Activated CD8-positive, alpha-beta memory T cell treated with anti-CD3 and anti-CD28 coated beads, Interleukin-2, amount 10 ng/mL, durations not matched to agents 7 days and 5 days (primary cell): ENCODE measurements around the gene PLAGL1. TPM values are rescaled to one million over a fixed set of nuclear protein-coding genes. Genes with fewer than 3 reads are reported as not detected.

Source experiments
- ATAC-seq: fragments of 150-1000 bp; cut with Tn5 transposase; one replicate; pipeline ENCODE4 v1.10.0; 2021; ENCODE audit warnings: moderate library complexity
- CTCF ChIA-PET: fragments of 350-600 bp; sonication (Branson Sonifier 250); formaldehyde crosslinking; loops from one replicate; lab custom pipeline; 2021; ENCODE audit warnings: antibody characterized with exemption; lab: Charles Lee
- DNase-seq: peaks from one replicate; pipeline ENCODE4 v3.0.0-alpha.2; 2020
- H3K27ac Mint-ChIP-seq: one replicate; pipeline ENCODE4 v1.8.0; 2021; ENCODE audit warnings: mild to moderate bottlenecking, mixed read lengths
- H3K27me3 Mint-ChIP-seq: one replicate; pipeline ENCODE4 v1.8.0; 2021; ENCODE audit warnings: mixed read lengths
- H3K36me3 Mint-ChIP-seq: one replicate; pipeline ENCODE4 v1.8.0; 2021; ENCODE audit warnings: mild to moderate bottlenecking, mixed read lengths
- H3K4me1 Mint-ChIP-seq: one replicate; pipeline ENCODE4 v1.8.0; 2021; ENCODE audit warnings: mixed read lengths
- H3K4me3 Mint-ChIP-seq: one replicate; pipeline ENCODE4 v1.8.0; 2021; ENCODE audit warnings: mild to moderate bottlenecking, moderate library complexity, mixed read lengths
- H3K9me3 Mint-ChIP-seq: one replicate; pipeline ENCODE4 v1.8.0; 2022; ENCODE audit warnings: low read depth, mixed read lengths
- total RNA-seq, 2 experiments: library from RNA; stranded (reverse); gene quantifications; one replicate each; pipeline ENCODE4 v1.2.3, GENCODE V29; 2021

PLAGL1 gene
- total RNA-seq, 2 experiments from 2014 or later: 14.7 to 23.0 TPM

- CTCF ChIA-PET: no interaction called here
These were observed 36.4 kb downstream of the PLAGL1 start for GRCh38 chr6:143971482-143972205.

DNA sequence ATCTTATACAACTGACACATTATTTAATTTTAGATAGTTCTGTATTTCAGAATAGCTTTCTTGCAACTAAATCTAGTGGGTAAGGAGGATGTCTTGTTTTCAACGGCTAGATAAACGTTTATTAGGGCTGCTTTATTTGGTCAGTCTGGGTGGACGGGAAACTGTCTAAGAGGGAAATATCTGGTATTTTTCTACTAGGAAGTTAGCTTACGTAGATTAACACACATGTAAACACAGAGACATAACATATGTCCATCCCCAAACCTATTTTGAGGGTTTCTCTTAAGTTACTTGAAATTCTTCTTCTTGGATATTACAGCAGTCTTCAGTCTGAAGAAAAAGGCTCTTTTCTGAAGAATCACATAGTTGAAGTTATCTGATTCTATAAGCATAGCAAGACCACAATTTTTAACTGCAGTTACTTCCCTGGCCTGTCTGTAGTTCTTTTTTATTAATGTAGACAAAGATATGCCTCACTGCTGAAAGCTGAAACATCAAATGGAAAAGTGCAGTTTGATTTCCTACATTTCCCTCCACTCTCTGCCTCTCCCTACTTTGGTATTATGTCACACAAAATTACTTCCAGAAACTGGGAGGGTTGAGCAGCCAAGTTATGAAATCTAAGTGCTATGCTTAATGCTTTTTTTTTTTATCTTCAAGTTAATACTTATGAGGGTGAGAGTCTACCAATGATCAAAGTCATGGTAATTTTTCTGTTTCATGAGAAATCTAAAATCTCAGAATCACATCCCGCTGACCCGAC lies 37.4 kb downstream of the PLAGL1 start:
- ATAC-seq: no peak
- no peak for DNase-seq
- Mint-ChIP-seq H3K36me3 (no peaks in the 10 kb centered on the region), H3K4me3 (no peak overlapping the region), H3K27me3 (no peaks in the 10 kb centered on the region), H3K27ac (no peak overlapping the region), H3K4me1 (peaks cover 2% of the 10 kb centered on the region), H3K9me3 (no peaks in the 10 kb centered on the region)
- CTCF ChIA-PET: no interaction called here

More at GRCh38 chr6:143971482-143972205, 36.4 kb downstream of the PLAGL1 start:
- no peaks in the 10 kb centered on the region for H3K9me3 Mint-ChIP-seq
- H3K4me1 Mint-ChIP-seq: peaks cover 2% of the 10 kb centered on the region
- H3K4me3 Mint-ChIP-seq: no peak overlapping the region
- no peak for ATAC-seq
- H3K27me3 Mint-ChIP-seq: no peaks in the 10 kb centered on the region
- no peak for DNase-seq
- no peak overlapping the region for H3K27ac Mint-ChIP-seq
- no peaks in the 10 kb centered on the region for H3K36me3 Mint-ChIP-seq

GRCh38 chr6:143969077-143969476 lies 39.0 kb downstream of the PLAGL1 start:
- no peak overlapping the region for H3K4me3 Mint-ChIP-seq
- H3K36me3 Mint-ChIP-seq: no peaks in the 10 kb centered on the region
- CTCF ChIA-PET: interaction anchor here (1.0 kb wide), 1 partner anchor 29 kb away, joined by 3 read pairs; no protein-coding TSS in a partner anchor
- peaks cover 2% of the 10 kb centered on the region for H3K4me1 Mint-ChIP-seq
- H3K27ac Mint-ChIP-seq: no peak overlapping the region
- no peaks in the 10 kb centered on the region for H3K27me3 Mint-ChIP-seq
- no peak for DNase-seq
- no peak for ATAC-seq
- no peaks in the 10 kb centered on the region for H3K9me3 Mint-ChIP-seq

DNA sequence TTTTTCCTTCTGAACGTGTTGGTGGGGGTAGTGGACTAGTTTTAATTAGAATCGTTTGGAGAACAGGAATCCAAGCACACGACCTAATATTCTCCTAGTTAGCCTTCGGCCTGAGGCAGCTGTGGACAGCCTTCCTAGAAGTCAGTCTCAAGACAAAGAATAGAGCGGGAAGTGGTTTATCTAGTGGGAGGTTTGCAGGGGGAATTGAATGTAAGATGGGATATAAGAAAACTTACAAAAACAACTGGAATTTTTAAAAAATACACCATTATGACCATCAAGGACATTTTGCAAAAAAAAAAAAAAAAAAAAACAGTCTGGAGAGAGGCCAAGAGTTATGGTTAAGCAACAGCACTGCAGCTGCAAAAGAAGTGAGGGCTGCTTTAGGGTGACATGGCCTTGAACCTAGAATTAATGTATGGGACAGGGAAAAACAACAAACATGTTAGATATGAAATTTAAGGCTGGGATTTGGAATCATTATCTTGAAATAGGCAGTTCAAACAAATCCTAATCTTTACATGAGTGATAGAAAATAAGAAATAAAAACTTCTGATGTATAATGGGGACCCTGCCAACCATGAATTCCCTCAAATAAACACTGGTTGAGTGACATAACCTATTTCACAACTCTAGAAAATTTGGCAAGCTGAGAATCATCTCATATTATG lies 40.2 kb downstream of the PLAGL1 start:
- no peak overlapping the region for H3K4me3 Mint-ChIP-seq
- H3K27ac Mint-ChIP-seq: no peak overlapping the region
- CTCF ChIA-PET: no interaction called here
- peaks cover 2% of the 10 kb centered on the region for H3K4me1 Mint-ChIP-seq
- no peak for DNase-seq
- H3K9me3 Mint-ChIP-seq: no peaks in the 10 kb centered on the region
- no peak for ATAC-seq
- no peaks in the 10 kb centered on the region for H3K36me3 Mint-ChIP-seq
- H3K27me3 Mint-ChIP-seq: no peaks in the 10 kb centered on the region

DNA sequence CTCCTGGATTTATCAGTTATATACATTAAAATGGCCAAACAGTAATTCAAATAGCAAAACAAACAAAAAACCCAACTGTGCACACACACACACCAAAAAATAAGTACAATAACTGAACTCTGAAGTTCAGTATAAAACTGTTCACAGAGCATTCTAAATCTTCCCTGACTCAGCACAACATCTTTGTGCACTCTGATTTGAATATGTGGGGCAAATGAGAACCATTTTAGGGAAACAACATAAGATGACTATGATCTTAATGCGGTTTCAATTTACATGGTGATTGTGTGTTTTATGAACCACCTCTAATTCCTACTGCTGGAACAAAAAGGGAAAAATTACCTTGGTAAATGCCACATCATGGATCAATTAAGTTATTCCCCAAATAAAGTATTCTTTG lies 41.7 kb downstream of the PLAGL1 start:
- H3K36me3 Mint-ChIP-seq: no peaks in the 10 kb centered on the region
- no peak overlapping the region for H3K4me3 Mint-ChIP-seq
- no peaks in the 10 kb centered on the region for H3K9me3 Mint-ChIP-seq
- no peaks in the 10 kb centered on the region for H3K27me3 Mint-ChIP-seq
- peaks cover 2% of the 10 kb centered on the region for H3K4me1 Mint-ChIP-seq
- DNase-seq (no peak), ATAC-seq (no peak)
- CTCF ChIA-PET: no interaction called here
- no peak overlapping the region for H3K27ac Mint-ChIP-seq

GRCh38 chr6:143965503-143966171 lies 42.4 kb downstream of the PLAGL1 start:
- DNase-seq: no peak
- no peaks in the 10 kb centered on the region for H3K27me3 Mint-ChIP-seq
- no peak for ATAC-seq
- peaks cover 2% of the 10 kb centered on the region for H3K4me1 Mint-ChIP-seq
- H3K27ac Mint-ChIP-seq: no peak overlapping the region
- no peaks in the 10 kb centered on the region for H3K9me3 Mint-ChIP-seq
- CTCF ChIA-PET: no interaction called here
- no peaks in the 10 kb centered on the region for H3K36me3 Mint-ChIP-seq
- H3K4me3 Mint-ChIP-seq: no peak overlapping the region

GRCh38 chr6:143964674-143965081 lies 43.4 kb downstream of the PLAGL1 start:
- Mint-ChIP-seq H3K27ac (no peak overlapping the region), H3K27me3 (no peaks in the 10 kb centered on the region), H3K4me3 (no peak overlapping the region), H3K9me3 (no peaks in the 10 kb centered on the region), H3K4me1 (peaks cover 2% of the 10 kb centered on the region), H3K36me3 (no peaks in the 10 kb centered on the region)
- no peak for ATAC-seq
- CTCF ChIA-PET: no interaction called here
- no peak for DNase-seq

- Mint-ChIP-seq H3K27me3 (no peaks in the 10 kb centered on the region), H3K4me3 (no peak overlapping the region), H3K9me3 (no peaks in the 10 kb centered on the region), H3K36me3 (no peaks in the 10 kb centered on the region), H3K4me1 (no peaks in the 10 kb centered on the region), H3K27ac (no peak overlapping the region)
- no peak for ATAC-seq
- no peak for DNase-seq
- CTCF ChIA-PET: interaction anchor here (0.9 kb wide), 1 partner anchor 21 kb away, joined by 5 read pairs; no protein-coding TSS in a partner anchor
These were observed 44.7 kb downstream of the PLAGL1 start for GRCh38 chr6:143963158-143963919.

DNA sequence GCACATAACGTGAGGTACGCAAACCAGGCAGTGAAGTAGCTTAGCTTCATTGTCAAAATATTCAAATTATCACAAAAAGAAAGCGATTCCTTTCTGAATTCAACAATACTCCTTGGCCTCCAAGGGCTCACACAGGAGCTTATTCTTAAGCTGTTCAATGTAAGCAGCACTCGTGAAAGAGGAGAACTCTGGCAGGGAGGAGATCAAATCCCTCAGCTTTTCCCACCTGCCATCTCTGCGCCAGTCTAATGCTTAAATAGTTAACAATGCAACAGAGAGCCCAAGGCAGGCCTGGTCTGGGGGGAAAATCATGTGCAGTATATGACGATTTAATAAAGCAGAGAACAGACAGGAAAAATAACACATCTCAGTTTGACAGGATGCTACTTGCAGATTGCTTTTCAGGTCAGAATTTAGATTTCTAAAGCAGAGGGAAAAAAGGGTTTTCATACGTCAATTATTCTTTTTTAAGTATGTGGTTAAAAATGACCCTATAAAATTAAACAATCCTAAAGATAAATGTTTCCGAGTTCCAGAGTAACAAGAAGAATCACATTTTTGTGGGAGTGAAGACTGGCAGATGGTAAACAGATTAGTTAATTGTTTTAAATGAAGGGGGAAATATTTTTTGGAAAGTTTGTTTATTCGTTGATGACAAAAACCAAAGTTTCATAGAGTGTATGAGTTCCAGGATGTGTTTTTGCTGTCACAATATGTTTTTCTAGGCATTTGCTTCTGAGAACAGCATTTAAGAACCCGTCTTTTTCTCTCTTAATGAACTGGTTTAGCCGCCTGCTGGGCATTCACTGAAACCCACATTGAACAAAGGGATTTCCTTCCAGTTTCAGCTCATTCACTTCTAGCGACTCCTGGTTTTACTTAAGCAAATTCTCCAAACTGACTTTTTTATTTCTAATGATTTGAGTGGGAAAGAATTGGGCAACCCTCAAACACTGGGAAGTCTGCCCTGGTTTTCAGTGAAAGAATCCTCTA lies 45.9 kb downstream of the PLAGL1 start:
- ATAC-seq (no peak), DNase-seq (no peak)
- Mint-ChIP-seq H3K27me3 (no peaks in the 10 kb centered on the region), H3K27ac (no peak overlapping the region), H3K4me1 (no peaks in the 10 kb centered on the region), H3K36me3 (no peaks in the 10 kb centered on the region), H3K9me3 (no peaks in the 10 kb centered on the region), H3K4me3 (no peak overlapping the region)
- CTCF ChIA-PET: no interaction called here

- ATAC-seq (no peak), DNase-seq (no peak)
- Mint-ChIP-seq H3K4me3 (no peak overlapping the region), H3K27ac (no peak overlapping the region), H3K36me3 (no peaks in the 10 kb centered on the region), H3K9me3 (no peaks in the 10 kb centered on the region), H3K4me1 (no peaks in the 10 kb centered on the region), H3K27me3 (no peaks in the 10 kb centered on the region)
- CTCF ChIA-PET: no interaction called here
These were observed 47.0 kb downstream of the PLAGL1 start for GRCh38 chr6:143961066-143961465.

DNA sequence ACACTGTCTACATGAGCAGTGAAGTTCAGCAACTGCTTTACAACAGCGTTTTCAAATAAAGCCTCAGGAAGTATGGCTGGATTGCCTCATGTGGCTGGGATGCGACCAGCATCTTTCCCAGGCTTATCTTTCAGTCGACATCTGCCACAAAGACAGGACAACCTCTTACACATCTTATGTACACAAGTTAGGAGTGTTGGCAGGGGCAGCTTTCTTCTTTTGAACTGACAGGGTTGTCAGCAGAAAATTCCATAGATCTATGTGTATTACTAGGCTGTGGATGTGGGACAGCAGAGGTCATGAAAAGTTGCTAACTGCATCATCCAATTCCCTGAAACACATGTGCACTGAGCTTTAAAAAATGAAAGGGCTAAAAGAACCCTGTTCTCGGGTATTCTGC lies 48.1 kb downstream of the PLAGL1 start:
- no peaks in the 10 kb centered on the region for H3K27me3 Mint-ChIP-seq
- no peak overlapping the region for H3K4me3 Mint-ChIP-seq
- no peak overlapping the region for H3K27ac Mint-ChIP-seq
- H3K36me3 Mint-ChIP-seq: no peaks in the 10 kb centered on the region
- no peaks in the 10 kb centered on the region for H3K9me3 Mint-ChIP-seq
- ATAC-seq (no peak), DNase-seq (no peak)
- CTCF ChIA-PET: no interaction called here
- no peaks in the 10 kb centered on the region for H3K4me1 Mint-ChIP-seq

GRCh38 chr6:143958839-143959399 lies 49.1 kb downstream of the PLAGL1 start:
- DNase-seq (no peak), ATAC-seq (no peak)
- Mint-ChIP-seq H3K27ac (no peak overlapping the region), H3K4me3 (no peak overlapping the region), H3K9me3 (no peaks in the 10 kb centered on the region), H3K4me1 (no peaks in the 10 kb centered on the region), H3K36me3 (no peaks in the 10 kb centered on the region), H3K27me3 (no peaks in the 10 kb centered on the region)
- CTCF ChIA-PET: no interaction called here
